ENCODE data around the gene USP43. TPM values are rescaled to one million over a fixed set of nuclear protein-coding genes. Genes with fewer than 3 reads are reported as not detected.

USP43 gene
- total RNA-seq, 1 experiment from 2014 or later, result 8.1 TPM

- no peak overlapping the region for H3K4me3 ChIP-seq (ENCODE audit: low read length)
- H3K27me3 ChIP-seq (ENCODE audit: low read length), result no peaks in the 10 kb centered on the region
- no peak for ATAC-seq
- BruUV-seq (replicated peaks), result no TSS peak
- no peak overlapping the region for H3K4me2 ChIP-seq (ENCODE audit: low read length)
- H2AFZ ChIP-seq (ENCODE audit: low read length), result no peak overlapping the region
- no peaks in the 10 kb centered on the region for H3F3A ChIP-seq (ENCODE audit: low read length, unreplicated experiment)
- H3K79me2 ChIP-seq (ENCODE audit: low read length), result no peaks in the 10 kb centered on the region
- peaks cover 6% of the 10 kb centered on the region for H3K4me1 ChIP-seq (ENCODE audit: insufficient read depth, low read length)
- no peak overlapping the region for H3K9ac ChIP-seq (ENCODE audit: low read length)
- H4K20me1 ChIP-seq (ENCODE audit: low read length), result no peaks in the 10 kb centered on the region
- ChIA-PET CTCF (interaction anchor here (0.5 to 1.3 kb wide), 2 partner anchors 41 to 58 kb away, joined by 3 to 5 read pairs; no protein-coding TSS in a partner anchor), POLR2A (ENCODE audit: unreplicated experiment) (no interaction called here)
- H3K36me3 ChIP-seq (ENCODE audit: low read depth, low read length), result no peaks in the 10 kb centered on the region
- no peak for DNase-seq
- H3K9me2 ChIP-seq (replicated peaks; ENCODE audit: low read length), result no peaks in the 10 kb centered on the region
- intact Hi-C loops (cut with micrococcal nuclease), result loop anchor here (10.0 kb wide), 1 partner anchor 83 kb away; the partner anchor contains the start of gene USP43
- H3K9me3 ChIP-seq (ENCODE audit: low read length), result no peaks in the 10 kb centered on the region
- H3K27ac ChIP-seq (ENCODE audit: low read length), result no peak overlapping the region
- no peak for TF ChIP-seq CTCF (conservative IDR thresholded peaks at IDR 0.05; ENCODE audit: low read depth, low read length)
- no peak for TF ChIP-seq EZH2 (IDR thresholded peaks at IDR 0.05; ENCODE audit: low read length, unreplicated experiment)
- TF ChIP-seq EZH2phosphoT487 (IDR thresholded peaks at IDR 0.05; ENCODE audit: borderline replicate concordance, low read length), result no peak
These were observed 82.7 kb downstream of the USP43 start for GRCh38 chr17:9728005-9728404.

GRCh38 chr17:9728564-9728963 lies 83.2 kb downstream of the USP43 start:
- peaks cover 6% of the 10 kb centered on the region for H3K4me1 ChIP-seq (ENCODE audit: insufficient read depth, low read length)
- H3K27me3 ChIP-seq (ENCODE audit: low read length), result no peaks in the 10 kb centered on the region
- intact Hi-C loops (cut with micrococcal nuclease), result loop anchor here (10.0 kb wide), 1 partner anchor 84 kb away; the partner anchor contains the start of gene USP43
- no peaks in the 10 kb centered on the region for H4K20me1 ChIP-seq (ENCODE audit: low read length)
- TF ChIP-seq EZH2 (IDR thresholded peaks at IDR 0.05; ENCODE audit: low read length, unreplicated experiment) (no peak), CTCF (conservative IDR thresholded peaks at IDR 0.05; ENCODE audit: low read depth, low read length) (no peak), EZH2phosphoT487 (IDR thresholded peaks at IDR 0.05; ENCODE audit: borderline replicate concordance, low read length) (no peak)
- no peak overlapping the region for H3K4me3 ChIP-seq (ENCODE audit: low read length)
- no peaks in the 10 kb centered on the region for H3K79me2 ChIP-seq (ENCODE audit: low read length)
- ChIA-PET CTCF (interaction anchor here (1.3 kb wide), 1 partner anchor 40 kb away, joined by 5 read pairs; no protein-coding TSS in a partner anchor), POLR2A (ENCODE audit: unreplicated experiment) (no interaction called here)
- H3K36me3 ChIP-seq (ENCODE audit: low read depth, low read length), result no peaks in the 10 kb centered on the region
- ATAC-seq (no peak), DNase-seq (no peak)
- no peak overlapping the region for H3K9ac ChIP-seq (ENCODE audit: low read length)
- no peaks in the 10 kb centered on the region for H3F3A ChIP-seq (ENCODE audit: low read length, unreplicated experiment)
- no peaks in the 10 kb centered on the region for H3K9me3 ChIP-seq (ENCODE audit: low read length)
- no peaks in the 10 kb centered on the region for H3K9me2 ChIP-seq (replicated peaks; ENCODE audit: low read length)
- H2AFZ ChIP-seq (ENCODE audit: low read length), result no peak overlapping the region
- no peak overlapping the region for H3K27ac ChIP-seq (ENCODE audit: low read length)
- no peak overlapping the region for H3K4me2 ChIP-seq (ENCODE audit: low read length)
- no TSS peak for BruUV-seq (replicated peaks)

GRCh38 chr17:9729034-9729650 lies 83.8 kb downstream of the USP43 start:
- no peaks in the 10 kb centered on the region for H3K79me2 ChIP-seq (ENCODE audit: low read length)
- H3K27ac ChIP-seq (ENCODE audit: low read length), result no peak overlapping the region
- H3K9me2 ChIP-seq (replicated peaks; ENCODE audit: low read length), result no peaks in the 10 kb centered on the region
- CTCF ChIA-PET, result interaction anchor here (1.3 kb wide), 1 partner anchor 39 kb away, joined by 5 read pairs; no protein-coding TSS in a partner anchor
- no peaks in the 10 kb centered on the region for H4K20me1 ChIP-seq (ENCODE audit: low read length)
- H3K4me1 ChIP-seq (ENCODE audit: insufficient read depth, low read length), result peaks cover 6% of the 10 kb centered on the region
- ATAC-seq, result peak; percentile 35; the same call in 1 of the 2 replicates
- no peaks in the 10 kb centered on the region for H3F3A ChIP-seq (ENCODE audit: low read length, unreplicated experiment)
- TF ChIP-seq CTCF (conservative IDR thresholded peaks at IDR 0.05; ENCODE audit: low read depth, low read length) (peak; percentile 85), EZH2phosphoT487 (IDR thresholded peaks at IDR 0.05; ENCODE audit: borderline replicate concordance, low read length) (no peak)
- H3K4me3 ChIP-seq (ENCODE audit: low read length), result no peak overlapping the region
- POLR2A ChIA-PET (ENCODE audit: unreplicated experiment), result no interaction called here
- no TSS peak for BruUV-seq (replicated peaks)
- no peak overlapping the region for H2AFZ ChIP-seq (ENCODE audit: low read length)
- H3K9ac ChIP-seq (ENCODE audit: low read length), result no peak overlapping the region
- intact Hi-C loops (cut with micrococcal nuclease), result loop anchor here (1.0 to 10.0 kb wide), 3 partner anchors 39 to 200 kb away; partner anchors contain the start of gene USP43
- peak; percentile 65 for DNase-seq
- H3K4me2 ChIP-seq (ENCODE audit: low read length), result no peak overlapping the region
- H3K36me3 ChIP-seq (ENCODE audit: low read depth, low read length), result no peaks in the 10 kb centered on the region
- no peaks in the 10 kb centered on the region for H3K9me3 ChIP-seq (ENCODE audit: low read length)
- no peaks in the 10 kb centered on the region for H3K27me3 ChIP-seq (ENCODE audit: low read length)

All from PC-3 (cell line).